KMS-11 (cell line): ENCODE data around the gene FMO1.

ENCODE experiments used
- H2AFZ ChIP-seq: fragments of 200-600 bp; sonication (generic); 2 replicates; pipeline ENCODE4 v1.6.1; 2016; ENCODE audit warnings: antibody characterized with exemption, mixed run types, low read depth
- H3K27ac ChIP-seq: fragments of 200-600 bp; sonication (generic); 2 replicates; pipeline ENCODE4 v1.6.1; 2016; ENCODE audit warnings: mild to moderate bottlenecking, mixed run types
- H3K27me3 ChIP-seq: fragments of 200-600 bp; sonication (generic); 2 replicates; pipeline ENCODE4 v1.6.1; 2017; ENCODE audit warnings: mild to moderate bottlenecking, low read depth, mixed run types, moderate library complexity; ENCODE audit not compliant: insufficient read depth
- H3K36me3 ChIP-seq: fragments of 200-600 bp; sonication (generic); 2 replicates; pipeline ENCODE4 v1.6.1; 2017; ENCODE audit warnings: mild to moderate bottlenecking, mixed run types; ENCODE audit not compliant: insufficient read depth
- H3K4me1 ChIP-seq: fragments of 200-600 bp; sonication (generic); 2 replicates; pipeline ENCODE4 v1.6.1; 2016; ENCODE audit warnings: mild to moderate bottlenecking, low read depth, mixed run types; ENCODE audit not compliant: poor library complexity, severe bottlenecking
- H3K4me2 ChIP-seq: fragments of 200-600 bp; sonication (generic); 2 replicates; pipeline ENCODE4 v1.7.0; 2016; ENCODE audit warnings: mild to moderate bottlenecking, mixed run types
- H3K4me3 ChIP-seq: fragments of 200-600 bp; sonication (generic); IDR thresholded peaks from 2 replicates; pipeline ENCODE4 v1.6.1; 2017; ENCODE audit warnings: low read depth, low read length, mixed read lengths; ENCODE audit not compliant: insufficient read depth
- H3K79me2 ChIP-seq: fragments of 200-600 bp; sonication (generic); 2 replicates; pipeline ENCODE4 v1.6.1; 2016; ENCODE audit warnings: low read depth, mixed run types; ENCODE audit not compliant: insufficient read depth
- H3K9ac ChIP-seq: fragments of 200-600 bp; sonication (generic); 2 replicates; pipeline ENCODE4 v1.6.1; 2016; ENCODE audit warnings: mild to moderate bottlenecking, mixed run types
- H4K20me1 ChIP-seq: fragments of 200-600 bp; sonication (generic); 2 replicates; pipeline ENCODE4 v1.6.1; 2016; ENCODE audit warnings: mild to moderate bottlenecking, mixed run types; ENCODE audit not compliant: insufficient read depth
- TF ChIP-seq, protein P1 (sequence below): fragments of 200-600 bp; sonication (generic); conservative IDR thresholded peaks from 2 replicates; pipeline ENCODE4 v1.6.1; 2017; ENCODE audit warnings: low read depth, mild to moderate bottlenecking, antibody characterized with exemption, low read length, moderate library complexity, mixed read lengths

Gene FMO1

DNA sequence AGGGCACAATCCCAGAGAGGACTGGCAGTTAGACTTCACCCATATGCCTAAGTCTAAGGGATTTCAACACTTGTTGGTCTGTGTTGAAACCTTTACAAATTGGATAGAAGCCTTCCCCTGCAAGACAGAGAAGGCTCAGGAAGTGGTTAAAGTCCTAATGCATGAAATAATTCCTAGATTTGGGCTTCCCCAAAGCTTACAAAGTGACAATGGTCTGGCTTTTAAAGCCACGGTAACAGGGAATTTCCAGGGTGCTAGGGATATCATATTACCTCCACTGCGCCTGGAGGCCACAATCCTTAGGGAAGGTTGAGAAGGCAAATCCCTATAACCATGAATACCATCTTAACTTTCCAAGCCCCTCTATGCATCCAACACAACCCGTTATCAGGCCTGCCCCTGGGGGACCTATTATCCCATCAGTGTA, 62.4 kb downstream of the FMO1 start:
- Histone ChIP-seq H3K4me3 (no peak overlapping the region), H3K4me2 (no peak overlapping the region), H3K79me2 (no peaks in the 10 kb centered on the region), H3K27ac (no peak overlapping the region), H3K9ac (no peak overlapping the region), H3K36me3 (no peaks in the 10 kb centered on the region), H3K27me3 (no peaks in the 10 kb centered on the region), H3K4me1 (peaks cover 9% of the 10 kb centered on the region), H2AFZ (no peak overlapping the region), H4K20me1 (no peaks in the 10 kb centered on the region)
- TF ChIP-seq, protein P1, sequence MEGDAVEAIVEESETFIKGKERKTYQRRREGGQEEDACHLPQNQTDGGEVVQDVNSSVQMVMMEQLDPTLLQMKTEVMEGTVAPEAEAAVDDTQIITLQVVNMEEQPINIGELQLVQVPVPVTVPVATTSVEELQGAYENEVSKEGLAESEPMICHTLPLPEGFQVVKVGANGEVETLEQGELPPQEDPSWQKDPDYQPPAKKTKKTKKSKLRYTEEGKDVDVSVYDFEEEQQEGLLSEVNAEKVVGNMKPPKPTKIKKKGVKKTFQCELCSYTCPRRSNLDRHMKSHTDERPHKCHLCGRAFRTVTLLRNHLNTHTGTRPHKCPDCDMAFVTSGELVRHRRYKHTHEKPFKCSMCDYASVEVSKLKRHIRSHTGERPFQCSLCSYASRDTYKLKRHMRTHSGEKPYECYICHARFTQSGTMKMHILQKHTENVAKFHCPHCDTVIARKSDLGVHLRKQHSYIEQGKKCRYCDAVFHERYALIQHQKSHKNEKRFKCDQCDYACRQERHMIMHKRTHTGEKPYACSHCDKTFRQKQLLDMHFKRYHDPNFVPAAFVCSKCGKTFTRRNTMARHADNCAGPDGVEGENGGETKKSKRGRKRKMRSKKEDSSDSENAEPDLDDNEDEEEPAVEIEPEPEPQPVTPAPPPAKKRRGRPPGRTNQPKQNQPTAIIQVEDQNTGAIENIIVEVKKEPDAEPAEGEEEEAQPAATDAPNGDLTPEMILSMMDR, result no peak

- peaks cover 9% of the 10 kb centered on the region for H3K4me1 ChIP-seq
- H3K36me3 ChIP-seq, result no peaks in the 10 kb centered on the region
- TF ChIP-seq, protein P1, result no peak
- no peak overlapping the region for H3K9ac ChIP-seq
- H3K27me3 ChIP-seq, result no peaks in the 10 kb centered on the region
- H3K4me2 ChIP-seq, result no peak overlapping the region
- H3K27ac ChIP-seq, result no peak overlapping the region
- no peaks in the 10 kb centered on the region for H3K79me2 ChIP-seq
- H4K20me1 ChIP-seq, result no peaks in the 10 kb centered on the region
- no peak overlapping the region for H2AFZ ChIP-seq
- H3K4me3 ChIP-seq, result no peak overlapping the region
Measured at GRCh38 chr1:171311771-171312558, 63.7 kb downstream of the FMO1 start.

DNA sequence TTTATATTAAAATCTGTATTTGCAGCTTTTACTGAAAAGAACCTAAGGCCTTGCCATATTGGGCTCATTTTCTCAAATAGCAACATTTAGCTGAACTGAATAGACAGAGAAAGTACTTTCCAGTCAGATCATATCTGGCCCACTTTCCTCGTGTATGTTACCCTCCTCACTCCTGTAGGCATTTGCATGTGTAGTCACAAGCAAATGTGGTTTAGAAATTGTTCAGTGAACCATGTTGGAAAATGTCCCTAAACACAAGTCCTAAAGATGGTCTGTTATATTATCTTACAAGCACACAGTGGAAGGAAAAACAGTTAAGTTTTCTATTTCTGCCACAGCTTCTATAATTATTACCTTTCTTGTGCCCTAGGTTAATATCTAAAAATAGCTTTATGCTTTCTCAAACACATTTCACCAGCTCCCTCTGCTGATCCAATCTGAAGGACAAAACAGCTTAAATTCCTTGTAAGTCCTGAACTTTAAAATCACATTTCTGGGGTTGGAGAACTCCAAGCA, 65.1 kb downstream of the FMO1 start:
- Histone ChIP-seq H2AFZ (peak overlapping the region; percentile 77), H3K36me3 (no peaks in the 10 kb centered on the region), H3K79me2 (no peaks in the 10 kb centered on the region), H4K20me1 (no peaks in the 10 kb centered on the region), H3K9ac (peak overlapping the region; percentile 32; the same call in 1 of the 2 replicates), H3K4me1 (peaks cover 9% of the 10 kb centered on the region), H3K4me2 (peak overlapping the region; percentile 61), H3K27me3 (no peaks in the 10 kb centered on the region), H3K4me3 (no peak overlapping the region), H3K27ac (peak overlapping the region; percentile 50)
- TF ChIP-seq, protein P1, result no peak

DNA sequence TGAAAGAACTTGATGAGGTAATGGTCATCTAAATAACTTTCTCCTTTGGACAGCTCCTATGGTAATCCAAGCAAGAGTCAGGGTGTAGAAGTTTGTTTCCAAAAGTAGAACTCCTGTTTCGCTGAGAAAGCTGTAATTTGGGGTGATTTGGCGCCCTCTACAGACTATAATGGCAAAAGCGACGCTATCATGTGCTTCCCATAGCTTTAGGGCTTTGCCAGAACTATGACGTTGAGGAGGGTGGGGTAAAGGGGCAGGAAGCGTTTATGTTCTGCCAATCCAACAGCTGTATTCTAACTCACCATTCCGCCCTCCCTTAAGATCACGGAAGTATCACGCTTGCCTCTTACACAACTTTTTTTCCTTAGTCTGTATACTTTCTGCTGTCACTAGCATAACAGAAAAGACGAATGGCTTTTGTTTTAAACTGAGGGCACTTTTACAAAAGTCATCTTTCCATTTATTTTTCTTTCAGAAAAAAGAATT, 65.6 kb downstream of the FMO1 start, which contains the start of gene FMO4:
Gene FMO4 (plus strand): TSS at position 349 of the 486 bp plus-strand sequence. CDS start 5,643 bp downstream, outside the sequence.
- H3K4me1 ChIP-seq, result peaks cover 9% of the 10 kb centered on the region
- peak within 1 kb of the TSS; percentile 77 for H2AFZ ChIP-seq
- H3K79me2 ChIP-seq, result no peaks in the 10 kb centered on the region
- H3K27me3 ChIP-seq, result no peaks in the 10 kb centered on the region
- TF ChIP-seq, protein P1, result peak; percentile 98
- peak within 1 kb of the TSS; percentile 50 for H3K27ac ChIP-seq
- H3K36me3 ChIP-seq, result no peaks in the 10 kb centered on the region
- peak within 1 kb of the TSS; percentile 62 for H3K4me2 ChIP-seq
- H3K4me3 ChIP-seq, result peak within 1 kb of the TSS; percentile 59
- H3K9ac ChIP-seq, result peak within 1 kb of the TSS; percentile 32; the same call in 1 of the 2 replicates
- H4K20me1 ChIP-seq, result no peaks in the 10 kb centered on the region
